AG09319 (cell line): Measurements from ENCODE around the gene COQ2.
"Not testable (repeated sequence)": the region's sequence is repeated elsewhere in the genome, so short reads cannot be mapped to it uniquely, and the experiment has no call there.

Source experiments
- DNase-seq: peaks from one replicate; pipeline ENCODE4 v3.0.0-alpha.2; 2010; ENCODE audit warnings: low read depth; ENCODE audit errors: extremely low read depth
- TF ChIP-seq, protein P1 (sequence below): IDR thresholded peaks from 2 replicates; pipeline ENCODE4 v1.5.1; 2011; ENCODE audit warnings: low read depth, mild to moderate bottlenecking, inconsistent platforms, low read length, moderate library complexity

COQ2 gene

DNA sequence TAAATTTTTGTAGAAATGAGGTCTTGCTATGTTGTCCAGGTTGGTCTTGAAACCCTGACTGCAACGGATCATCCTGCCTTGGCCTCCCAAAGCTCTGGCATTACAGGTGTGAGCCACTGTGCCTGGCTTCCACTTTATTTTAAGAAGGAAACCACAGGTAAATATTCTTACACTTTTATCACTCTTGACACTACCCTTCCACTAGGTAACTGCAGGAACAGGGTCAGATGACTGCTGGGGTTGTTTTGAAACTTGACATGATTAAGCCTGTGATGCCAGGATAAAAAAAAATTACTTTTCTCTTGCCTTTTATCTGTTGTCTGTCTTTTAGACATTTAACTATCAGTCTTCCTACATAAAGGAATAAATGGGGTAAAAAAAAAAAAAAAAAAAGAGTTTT lies 43.5 kb downstream of the COQ2 start:
- TF ChIP-seq, protein P1, sequence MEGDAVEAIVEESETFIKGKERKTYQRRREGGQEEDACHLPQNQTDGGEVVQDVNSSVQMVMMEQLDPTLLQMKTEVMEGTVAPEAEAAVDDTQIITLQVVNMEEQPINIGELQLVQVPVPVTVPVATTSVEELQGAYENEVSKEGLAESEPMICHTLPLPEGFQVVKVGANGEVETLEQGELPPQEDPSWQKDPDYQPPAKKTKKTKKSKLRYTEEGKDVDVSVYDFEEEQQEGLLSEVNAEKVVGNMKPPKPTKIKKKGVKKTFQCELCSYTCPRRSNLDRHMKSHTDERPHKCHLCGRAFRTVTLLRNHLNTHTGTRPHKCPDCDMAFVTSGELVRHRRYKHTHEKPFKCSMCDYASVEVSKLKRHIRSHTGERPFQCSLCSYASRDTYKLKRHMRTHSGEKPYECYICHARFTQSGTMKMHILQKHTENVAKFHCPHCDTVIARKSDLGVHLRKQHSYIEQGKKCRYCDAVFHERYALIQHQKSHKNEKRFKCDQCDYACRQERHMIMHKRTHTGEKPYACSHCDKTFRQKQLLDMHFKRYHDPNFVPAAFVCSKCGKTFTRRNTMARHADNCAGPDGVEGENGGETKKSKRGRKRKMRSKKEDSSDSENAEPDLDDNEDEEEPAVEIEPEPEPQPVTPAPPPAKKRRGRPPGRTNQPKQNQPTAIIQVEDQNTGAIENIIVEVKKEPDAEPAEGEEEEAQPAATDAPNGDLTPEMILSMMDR: no peak
- DNase-seq: no peak

DNA sequence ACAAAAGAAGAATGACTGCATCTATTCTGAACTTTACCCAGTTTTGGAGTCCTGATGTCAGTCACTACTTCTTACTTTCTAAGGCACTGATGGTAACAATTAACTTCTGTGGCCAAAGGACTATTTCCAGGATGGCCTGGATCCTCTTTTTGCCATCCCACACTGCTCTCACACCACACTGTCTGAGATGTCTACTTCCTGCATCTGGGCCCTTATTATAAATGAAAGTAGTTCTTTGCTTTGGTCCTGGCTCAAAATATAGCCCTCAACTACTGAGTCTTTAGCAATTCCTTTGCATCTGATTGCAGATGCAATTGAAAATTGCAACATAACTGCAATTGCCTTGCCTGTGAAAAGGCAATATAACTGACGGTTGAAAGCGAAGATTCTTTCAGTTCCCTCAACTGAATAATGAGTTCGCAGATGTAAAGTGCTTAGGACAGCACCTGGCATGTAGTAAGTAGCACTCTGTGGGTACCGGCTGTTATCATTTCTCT lies 44.2 kb downstream of the COQ2 start:
- no peak for DNase-seq
- TF ChIP-seq, protein P1: no peak

DNA sequence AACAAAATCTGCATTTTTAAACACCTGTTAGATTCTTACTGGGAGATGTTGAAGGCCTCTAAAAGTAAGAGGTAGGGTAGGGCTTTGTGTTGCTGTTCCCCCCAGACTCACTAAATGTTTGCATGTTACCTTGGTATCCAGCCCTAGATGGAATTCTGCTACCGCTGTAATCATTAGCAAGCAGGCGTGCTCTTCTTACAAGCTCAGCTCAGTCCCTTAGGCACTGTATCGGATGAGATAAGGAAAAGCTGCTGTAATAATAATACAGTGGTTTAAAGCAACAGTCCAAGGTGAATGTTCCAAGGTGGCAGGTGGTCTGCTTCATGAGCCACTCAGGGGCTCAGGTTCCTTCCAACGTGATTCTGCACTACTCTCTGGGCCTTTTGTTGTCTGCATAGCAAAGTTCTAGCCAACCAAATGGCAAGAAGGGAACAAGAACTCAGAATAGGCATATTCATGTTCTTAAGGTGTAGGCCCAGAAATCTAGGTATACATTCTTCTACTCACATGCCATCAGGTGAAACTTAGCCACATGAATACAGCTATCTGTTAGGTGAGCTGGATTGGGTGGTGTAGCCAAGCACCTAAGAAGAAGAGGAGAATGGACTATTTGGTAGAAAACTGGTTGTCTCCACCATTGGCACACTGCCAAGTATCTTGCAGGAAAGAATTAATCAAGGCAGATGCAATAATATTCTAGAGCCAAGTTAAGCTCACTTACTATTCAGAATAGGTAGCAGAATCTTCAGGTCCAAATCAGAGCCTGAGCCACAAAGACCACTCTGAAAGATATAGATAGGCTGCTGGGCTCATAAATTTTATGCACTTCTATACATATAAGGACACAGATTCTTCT lies 46.0 kb downstream of the COQ2 start:
- TF ChIP-seq, protein P1: no peak
- no peak for DNase-seq

DNA sequence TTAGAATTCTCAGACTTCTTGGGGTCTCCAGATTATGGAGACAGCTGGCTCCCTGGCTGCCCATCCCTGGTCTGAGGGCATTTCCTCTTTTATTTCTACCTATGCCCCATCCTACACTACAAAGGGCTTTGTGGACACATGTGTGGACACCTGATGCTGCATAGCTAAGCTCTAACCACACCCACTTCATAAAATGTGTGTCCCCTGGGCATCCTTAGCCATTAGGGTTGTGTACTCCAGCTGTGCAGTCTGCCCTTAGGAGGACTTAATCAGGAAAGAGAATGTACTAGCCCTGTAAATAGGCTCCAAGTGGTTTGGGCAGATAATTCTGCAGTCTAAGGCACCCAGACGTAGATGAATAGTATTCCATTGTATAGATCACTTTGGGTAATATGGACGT lies 47.0 kb downstream of the COQ2 start:
- TF ChIP-seq, protein P1: no peak
- no peak for DNase-seq

DNA sequence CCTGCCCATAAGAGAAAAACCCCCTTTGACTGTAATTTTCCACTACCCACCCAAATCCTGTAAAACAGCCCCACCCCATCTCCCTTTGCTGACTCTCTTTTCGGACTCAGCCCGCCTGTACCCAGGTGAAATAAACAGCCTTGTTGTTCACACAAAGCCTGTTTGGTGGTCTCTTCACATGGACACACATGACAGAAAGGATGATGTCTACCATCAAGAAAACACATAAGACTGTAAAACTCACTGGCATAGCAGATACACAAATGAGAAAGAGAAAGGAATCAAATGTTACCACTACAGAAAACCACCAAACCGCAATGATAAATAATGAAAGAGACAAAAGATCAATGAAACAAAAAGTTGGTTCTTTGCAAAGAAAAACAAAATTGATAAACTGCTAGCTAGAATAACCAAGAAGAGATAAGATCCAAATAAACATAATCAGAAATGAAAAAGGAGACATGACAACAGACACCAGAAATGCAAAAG lies 48.9 kb downstream of the COQ2 start:
- DNase-seq: not testable (repeated sequence)

DNA sequence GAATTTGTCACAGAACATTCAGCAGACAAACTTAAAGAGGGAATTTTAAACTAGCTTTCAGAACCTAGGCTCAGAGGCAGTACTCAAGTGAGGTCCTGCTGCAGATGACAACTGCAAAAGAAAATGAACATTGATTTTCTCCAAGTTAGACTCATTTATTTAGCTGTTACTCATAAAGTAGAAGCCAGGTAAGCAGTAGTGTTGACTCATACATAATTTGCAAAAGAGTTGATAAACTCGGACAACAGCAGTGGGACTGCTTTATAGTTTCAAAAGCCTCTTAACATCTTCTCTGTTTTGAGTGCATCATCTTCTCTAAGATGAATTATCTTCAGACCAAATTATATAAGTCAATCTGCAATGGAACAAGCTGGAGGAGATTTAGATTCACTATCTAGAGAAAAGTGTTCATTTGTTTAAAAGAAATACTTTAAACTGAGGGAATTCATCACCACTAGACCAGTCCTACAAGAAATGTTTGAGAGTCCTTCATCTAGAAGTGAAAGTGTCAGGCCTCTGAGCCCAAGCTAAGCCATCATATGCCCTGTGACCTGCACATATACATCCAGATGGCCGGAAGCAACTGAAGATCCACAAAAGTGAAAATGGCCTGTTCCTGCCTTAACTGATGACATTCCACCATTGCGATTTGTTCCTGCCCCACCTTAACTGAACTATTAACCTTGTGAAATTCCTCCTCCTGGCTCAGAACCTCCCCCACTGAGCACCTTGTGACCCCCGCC lies 49.5 kb downstream of the COQ2 start:
- DNase-seq: no peak

DNA sequence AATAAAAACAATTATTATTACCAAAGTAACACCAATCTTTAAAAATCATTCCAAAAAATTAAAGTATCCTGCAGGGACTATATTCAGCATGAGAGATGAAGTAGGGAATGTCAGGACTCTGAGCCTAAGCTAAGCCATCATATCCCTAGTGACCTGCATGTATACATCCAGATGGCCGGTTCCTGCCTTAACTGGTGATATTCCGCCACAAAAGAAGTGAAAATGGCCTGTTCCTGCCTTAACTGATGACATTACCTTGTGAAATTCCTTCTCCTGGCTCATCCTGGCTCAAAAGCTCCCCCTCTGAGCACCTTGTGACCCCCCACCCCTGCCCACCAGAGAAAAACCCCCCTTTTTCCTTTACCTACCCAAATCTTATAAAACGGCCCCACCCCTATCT lies 50.2 kb downstream of the COQ2 start:
- DNase-seq: not testable (repeated sequence)

More for the DNA sequence above, 49.5 kb downstream of the COQ2 start:
- TF ChIP-seq, protein P1: no peak

DNA sequence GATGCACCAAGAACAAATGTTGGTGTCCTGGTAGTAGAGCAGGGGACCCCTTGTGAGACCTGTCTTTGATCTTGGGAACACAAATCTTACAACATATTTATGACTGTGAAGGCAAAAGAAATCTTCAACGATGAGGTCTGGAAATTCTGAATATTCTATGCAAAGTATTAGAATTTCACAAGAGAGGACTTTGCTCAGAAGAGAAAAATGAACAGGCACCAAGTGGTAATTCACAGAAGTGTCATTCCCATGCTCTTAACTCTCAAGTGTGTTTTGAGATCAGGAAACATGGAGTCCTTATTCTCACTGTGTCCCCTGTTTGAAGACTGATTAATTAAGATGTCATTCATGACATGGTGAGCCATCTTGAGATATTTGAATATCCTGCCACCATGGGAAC lies 52.5 kb downstream of the COQ2 start:
- TF ChIP-seq, protein P1: no peak
- DNase-seq: no peak
